Panc1 (cell line): Measurements from ENCODE around the gene BMI1. TPM values are rescaled to one million over a fixed set of nuclear protein-coding genes. Genes with fewer than 3 reads are reported as not detected.

Experiments used
- ATAC-seq: fragments of 200-7000 bp; cut with Tn5 transposase; 2 replicates; pipeline ENCODE4 v1.9.1; 2020; ENCODE audit warnings: mild to moderate bottlenecking, moderate library complexity
- BruUV-seq: library from RNA; stranded (reverse); fragments of 400-500 nt; replicated peaks from 2 replicates; lab custom pipeline; 2021; lab: Mats Ljungman, UMichigan
- CTCF ChIA-PET: fragments of 300-600 bp; sonication (Branson Sonifier 250); formaldehyde crosslinking; loops from one replicate; lab custom pipeline; 2022; ENCODE audit warnings: antibody characterized with exemption; lab: Charles Lee
- POLR2A ChIA-PET: fragments of 300-600 bp; sonication (Branson Sonifier 250); formaldehyde crosslinking; loops from one replicate; lab custom pipeline; 2022; ENCODE audit warnings: antibody characterized with exemption; lab: Charles Lee
- DNase-seq: peaks from one replicate; pipeline ENCODE4 v3.0.0-alpha.2; 2010; ENCODE audit warnings: low read depth, low spot score
- H3K27ac ChIP-seq: 2 replicates; pipeline ENCODE4 v1.5.1; 2011; ENCODE audit warnings: mild to moderate bottlenecking, low read length, inconsistent platforms
- H3K27me3 ChIP-seq: fragments of 200-500 bp; sonication (Bioruptor generic); 2 replicates; pipeline ENCODE4 v1.6.0; 2014; ENCODE audit warnings: low read length, inconsistent platforms; ENCODE audit not compliant: control insufficient read depth, insufficient read depth
- H3K36me3 ChIP-seq: fragments of 200-500 bp; sonication (Bioruptor generic); 2 replicates; pipeline ENCODE4 v1.5.1; 2014; ENCODE audit warnings: inconsistent platforms, mild to moderate bottlenecking, low read length, moderate library complexity; ENCODE audit not compliant: control insufficient read depth, insufficient read depth
- H3K4me1 ChIP-seq: 2 replicates; pipeline ENCODE4 v1.5.1; 2011; ENCODE audit warnings: inconsistent platforms, mild to moderate bottlenecking, low read length, moderate library complexity; ENCODE audit not compliant: control insufficient read depth, insufficient read depth
- H3K4me3 ChIP-seq, 2 experiments: 2 replicates each; pipeline ENCODE4 v1.5.1; 2011 to 2012; ENCODE audit warnings: low read depth in 2 of 2, low read length in 2 of 2, mild to moderate bottlenecking in 2 of 2, inconsistent platforms in 1 of 2, moderate library complexity in 1 of 2
- H3K9me3 ChIP-seq: fragments of 200-500 bp; sonication (Bioruptor generic); 2 replicates; pipeline ENCODE4 v1.5.1; 2014; ENCODE audit warnings: low read depth, mild to moderate bottlenecking, inconsistent platforms, low read length, moderate library complexity; ENCODE audit not compliant: control insufficient read depth, insufficient read depth
- POLR2AphosphoS5 ChIP-seq: IDR thresholded peaks from 2 replicates; pipeline ENCODE4 v1.6.1; 2012; ENCODE audit warnings: mild to moderate bottlenecking, low read depth, low read length, moderate library complexity
- SIN3A ChIP-seq: IDR thresholded peaks from 2 replicates; pipeline ENCODE4 v1.6.1; 2012; ENCODE audit warnings: low read depth, mild to moderate bottlenecking, low read length, moderate library complexity, borderline replicate concordance; ENCODE audit not compliant: insufficient read depth
- TCF7L2 ChIP-seq: IDR thresholded peaks from 2 replicates; pipeline ENCODE4 v1.6.1; 2011; ENCODE audit warnings: mild to moderate bottlenecking, low read depth, low read length, inconsistent platforms
- in situ Hi-C: cut with HindIII; loops from 2 replicates; pipeline ENCODE4 v1.10.0; 2016; ENCODE audit warnings: low sequenced_read_pairs, low pct_unique_long_range_greater_than_20kb
- intact Hi-C: fragments of 100-400 bp; cut with micrococcal nuclease; formaldehyde crosslinking; loops from one replicate; pipeline ENCODE4 v1.10.0; 2022; ENCODE audit not compliant: unreplicated experiment
- total RNA-seq: library from RNA; stranded (reverse); gene quantifications from one replicate; pipeline ENCODE4 v1.2.1, GENCODE V29; 2021; ENCODE audit not compliant: unreplicated experiment
- TF ChIP-seq, protein P1 (sequence below), 2 experiments: IDR thresholded peaks; 2 replicates each; pipeline ENCODE4 v1.6.1; 2011 to 2012; ENCODE audit warnings: low read depth in 2 of 2, control low read depth in 1 of 2, low read length in 1 of 2, mild to moderate bottlenecking in 1 of 2, moderate library complexity in 1 of 2; ENCODE audit not compliant: insufficient read depth in 1 of 2
- TF ChIP-seq, protein P2 (sequence below): fragments of 450-650 bp; IDR thresholded peaks from 2 replicates; pipeline ENCODE4 v1.5.1; 2017; ENCODE audit warnings: mild to moderate bottlenecking

The BMI1 gene
- total RNA-seq, 1 experiment from 2014 or later: 55.1 TPM

DNA sequence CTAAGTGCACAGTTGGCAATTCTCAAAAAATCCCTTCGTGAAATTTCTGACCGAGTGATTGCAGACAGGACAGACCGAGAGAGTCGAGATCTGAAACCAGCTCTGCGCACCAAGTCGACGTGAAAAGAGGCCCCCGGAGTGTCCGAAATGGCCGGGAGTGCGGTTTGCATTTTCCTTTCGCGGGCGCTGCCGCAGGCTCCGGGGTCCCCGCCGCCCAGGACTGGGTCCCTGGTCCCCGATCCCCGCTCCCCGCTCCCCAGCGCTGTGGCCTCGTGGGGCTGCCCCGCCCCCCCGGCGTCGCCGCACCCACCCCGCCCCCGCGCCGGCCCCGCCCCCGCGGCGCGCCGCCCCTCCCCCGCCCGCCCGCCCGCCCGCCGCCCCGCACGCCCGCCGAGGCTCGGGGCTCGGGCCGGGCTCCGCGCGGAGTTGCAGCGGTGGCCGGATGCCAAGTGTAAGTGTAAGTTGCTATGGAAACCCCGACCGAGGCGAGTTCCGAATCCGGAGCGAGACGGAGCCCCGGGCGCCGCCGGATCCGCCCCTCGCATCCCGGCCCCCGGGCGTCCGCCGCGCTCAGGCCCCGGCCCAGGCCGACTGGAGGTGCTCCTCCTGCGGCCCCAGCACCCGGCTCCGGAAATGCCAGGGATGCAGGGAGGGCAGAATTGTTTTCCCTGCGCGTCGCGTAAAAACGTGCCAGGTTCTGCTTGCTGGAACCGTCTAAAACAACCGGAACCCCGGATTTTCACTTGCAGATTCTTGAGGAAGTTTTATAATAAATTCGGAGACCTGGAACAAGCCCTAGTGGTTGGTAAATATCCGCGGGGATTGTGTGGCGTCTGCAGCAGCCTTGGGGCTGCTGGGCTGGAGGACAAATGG lies 4.6 kb downstream of the BMI1 start:
- ATAC-seq (peak; percentile 80), DNase-seq (no peak)
- Histone ChIP-seq H3K9me3 (no peaks in the 10 kb centered on the region), H3K36me3 (peaks cover 21% of the 10 kb centered on the region), H3K4me1 (peaks cover 19% of the 10 kb centered on the region), H3K4me3 (peak overlapping the region; percentile 56 to 75), H3K27me3 (no peaks in the 10 kb centered on the region; the same call in 1 of the 2 replicates), H3K27ac (peak overlapping the region; percentile 78)
- CTCF ChIA-PET: no interaction called here
- BruUV-seq: no TSS peak
- in situ Hi-C loops (no loop called here), intact Hi-C loops (no loop called here)
- POLR2A ChIA-PET: no interaction called here
- TF ChIP-seq SIN3A (no peak), POLR2AphosphoS5 (no peak), TCF7L2 (no peak)
- TF ChIP-seq, protein P1, sequence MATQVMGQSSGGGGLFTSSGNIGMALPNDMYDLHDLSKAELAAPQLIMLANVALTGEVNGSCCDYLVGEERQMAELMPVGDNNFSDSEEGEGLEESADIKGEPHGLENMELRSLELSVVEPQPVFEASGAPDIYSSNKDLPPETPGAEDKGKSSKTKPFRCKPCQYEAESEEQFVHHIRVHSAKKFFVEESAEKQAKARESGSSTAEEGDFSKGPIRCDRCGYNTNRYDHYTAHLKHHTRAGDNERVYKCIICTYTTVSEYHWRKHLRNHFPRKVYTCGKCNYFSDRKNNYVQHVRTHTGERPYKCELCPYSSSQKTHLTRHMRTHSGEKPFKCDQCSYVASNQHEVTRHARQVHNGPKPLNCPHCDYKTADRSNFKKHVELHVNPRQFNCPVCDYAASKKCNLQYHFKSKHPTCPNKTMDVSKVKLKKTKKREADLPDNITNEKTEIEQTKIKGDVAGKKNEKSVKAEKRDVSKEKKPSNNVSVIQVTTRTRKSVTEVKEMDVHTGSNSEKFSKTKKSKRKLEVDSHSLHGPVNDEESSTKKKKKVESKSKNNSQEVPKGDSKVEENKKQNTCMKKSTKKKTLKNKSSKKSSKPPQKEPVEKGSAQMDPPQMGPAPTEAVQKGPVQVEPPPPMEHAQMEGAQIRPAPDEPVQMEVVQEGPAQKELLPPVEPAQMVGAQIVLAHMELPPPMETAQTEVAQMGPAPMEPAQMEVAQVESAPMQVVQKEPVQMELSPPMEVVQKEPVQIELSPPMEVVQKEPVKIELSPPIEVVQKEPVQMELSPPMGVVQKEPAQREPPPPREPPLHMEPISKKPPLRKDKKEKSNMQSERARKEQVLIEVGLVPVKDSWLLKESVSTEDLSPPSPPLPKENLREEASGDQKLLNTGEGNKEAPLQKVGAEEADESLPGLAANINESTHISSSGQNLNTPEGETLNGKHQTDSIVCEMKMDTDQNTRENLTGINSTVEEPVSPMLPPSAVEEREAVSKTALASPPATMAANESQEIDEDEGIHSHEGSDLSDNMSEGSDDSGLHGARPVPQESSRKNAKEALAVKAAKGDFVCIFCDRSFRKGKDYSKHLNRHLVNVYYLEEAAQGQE (IDR thresholded peaks at IDR 0.05; ENCODE audit: insufficient read depth in 1 of 2, low read depth in 2 of 2, low read length in 1 of 2): no peak
- TF ChIP-seq, protein P2, sequence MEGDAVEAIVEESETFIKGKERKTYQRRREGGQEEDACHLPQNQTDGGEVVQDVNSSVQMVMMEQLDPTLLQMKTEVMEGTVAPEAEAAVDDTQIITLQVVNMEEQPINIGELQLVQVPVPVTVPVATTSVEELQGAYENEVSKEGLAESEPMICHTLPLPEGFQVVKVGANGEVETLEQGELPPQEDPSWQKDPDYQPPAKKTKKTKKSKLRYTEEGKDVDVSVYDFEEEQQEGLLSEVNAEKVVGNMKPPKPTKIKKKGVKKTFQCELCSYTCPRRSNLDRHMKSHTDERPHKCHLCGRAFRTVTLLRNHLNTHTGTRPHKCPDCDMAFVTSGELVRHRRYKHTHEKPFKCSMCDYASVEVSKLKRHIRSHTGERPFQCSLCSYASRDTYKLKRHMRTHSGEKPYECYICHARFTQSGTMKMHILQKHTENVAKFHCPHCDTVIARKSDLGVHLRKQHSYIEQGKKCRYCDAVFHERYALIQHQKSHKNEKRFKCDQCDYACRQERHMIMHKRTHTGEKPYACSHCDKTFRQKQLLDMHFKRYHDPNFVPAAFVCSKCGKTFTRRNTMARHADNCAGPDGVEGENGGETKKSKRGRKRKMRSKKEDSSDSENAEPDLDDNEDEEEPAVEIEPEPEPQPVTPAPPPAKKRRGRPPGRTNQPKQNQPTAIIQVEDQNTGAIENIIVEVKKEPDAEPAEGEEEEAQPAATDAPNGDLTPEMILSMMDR: no peak

DNA sequence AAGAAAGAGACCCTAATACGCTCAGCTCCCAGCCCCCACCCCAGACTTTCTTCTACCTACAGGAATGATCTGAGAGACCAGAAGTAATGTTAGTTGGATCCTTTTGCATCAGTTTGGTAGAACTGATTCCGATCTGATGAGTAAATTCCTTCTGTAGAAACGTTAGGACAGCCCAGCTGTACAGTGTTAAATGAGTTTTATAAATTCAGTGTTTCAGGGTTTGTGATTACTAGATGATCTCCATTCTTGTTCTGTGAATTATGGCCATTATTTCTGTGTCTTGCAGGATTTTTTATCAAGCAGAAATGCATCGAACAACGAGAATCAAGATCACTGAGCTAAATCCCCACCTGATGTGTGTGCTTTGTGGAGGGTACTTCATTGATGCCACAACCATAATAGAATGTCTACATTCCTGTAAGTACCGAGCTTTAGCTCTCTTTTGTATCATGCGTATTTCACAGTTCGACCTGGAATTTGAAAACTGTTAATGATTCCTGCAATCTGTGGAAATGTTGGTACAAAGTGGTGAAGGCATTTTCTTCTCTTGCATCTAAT lies 5.3 kb downstream of the BMI1 start:
- peak overlapping the region; percentile 77 for H3K27ac ChIP-seq
- ChIA-PET POLR2A (no interaction called here), CTCF (interaction anchor here (0.6 kb wide), 1 partner anchor 335 kb away, joined by 3 read pairs; no protein-coding TSS in a partner anchor)
- DNase-seq (no peak), ATAC-seq (no peak)
- no peak for TF ChIP-seq SIN3A
- TF ChIP-seq, protein P2: no peak
- TF ChIP-seq TCF7L2: no peak
- TF ChIP-seq POLR2AphosphoS5: no peak
- TF ChIP-seq, protein P1 (IDR thresholded peaks at IDR 0.05; ENCODE audit: insufficient read depth in 1 of 2, low read depth in 2 of 2, low read length in 1 of 2): no peak
- peaks cover 21% of the 10 kb centered on the region for H3K36me3 ChIP-seq
- no peaks in the 10 kb centered on the region for H3K9me3 ChIP-seq
- in situ Hi-C loops: no loop called here
- intact Hi-C loops: no loop called here
- no TSS peak for BruUV-seq
- peaks cover 19% of the 10 kb centered on the region for H3K4me1 ChIP-seq
- peak overlapping the region; percentile 56 to 75 for H3K4me3 ChIP-seq
- H3K27me3 ChIP-seq: no peaks in the 10 kb centered on the region; the same call in 1 of the 2 replicates
